GM12878 (cell line): ENCODE measurements around the gene HOXB3. TPM values are rescaled to one million over a fixed set of nuclear protein-coding genes. Genes with fewer than 3 reads are reported as not detected.

ENCODE experiments used
- ATF3 ChIP-seq: IDR thresholded peaks from 2 replicates; pipeline ENCODE4 v1.6.1; 2011; ENCODE audit warnings: low read depth, mild to moderate bottlenecking, low read length, moderate library complexity, borderline replicate concordance; ENCODE audit errors: extremely low read depth
- BCLAF1 ChIP-seq: fragments of 450-650 bp; IDR thresholded peaks from 2 replicates; pipeline ENCODE4 v1.6.1; 2017; ENCODE audit warnings: antibody characterized with exemption, mild to moderate bottlenecking, moderate library complexity
- CEBPZ ChIP-seq: fragments of 150-350 bp; IDR thresholded peaks from 2 replicates; pipeline ENCODE4 v1.6.1; 2016; ENCODE audit warnings: low read depth, low read length
- CHD2 ChIP-seq: IDR thresholded peaks from 2 replicates; pipeline ENCODE4 v1.6.1; 2011; ENCODE audit warnings: low read depth, low read length, improper control_type of control experiment, borderline replicate concordance
- CHD4 ChIP-seq: fragments of 200-600 bp; sonication (generic); IDR thresholded peaks from 2 replicates; pipeline ENCODE4 v1.6.1; 2016; ENCODE audit warnings: mild to moderate bottlenecking
- EGR1 ChIP-seq, 2 experiments: IDR thresholded peaks; 1 replicate in 1 of 2; 2 replicates in 1 of 2; pipeline ENCODE4 v1.6.1; 2011 to 2012; ENCODE audit warnings: low read depth in 2 of 2, low read length in 2 of 2, borderline replicate concordance in 1 of 2, mild to moderate bottlenecking in 1 of 2, moderate library complexity in 1 of 2
- FOXK2 ChIP-seq: fragments of 450-650 bp; IDR thresholded peaks from 2 replicates; pipeline ENCODE4 v1.6.1; 2017; ENCODE audit warnings: mild to moderate bottlenecking, moderate library complexity
- HDAC6 ChIP-seq: fragments of 200-600 bp; sonication (generic); IDR thresholded peaks from one replicate; pipeline ENCODE4 v1.8.0; 2017; ENCODE audit warnings: antibody characterized with exemption; ENCODE audit not compliant: unreplicated experiment
- IKZF1 ChIP-seq: fragments of 450-650 bp; conservative IDR thresholded peaks from 2 replicates; pipeline ENCODE4 v1.6.1; 2017; ENCODE audit warnings: antibody characterized with exemption, mild to moderate bottlenecking
- IRF4 ChIP-seq: IDR thresholded peaks from 2 replicates; pipeline ENCODE4 v1.6.1; 2011; ENCODE audit warnings: low read depth, low read length
- JUND ChIP-seq: IDR thresholded peaks from 2 replicates; pipeline ENCODE4 v1.6.1; 2012; ENCODE audit warnings: low read depth, mild to moderate bottlenecking, low read length, improper control_type of control experiment, moderate library complexity
- MTA3 ChIP-seq: IDR thresholded peaks from 2 replicates; pipeline ENCODE4 v1.6.1; 2012; ENCODE audit warnings: low read length, inconsistent platforms, borderline replicate concordance
- MYC ChIP-seq: IDR thresholded peaks from 2 replicates; pipeline ENCODE4 v1.6.1; 2011; ENCODE audit warnings: mild to moderate bottlenecking, low read length, moderate library complexity, inconsistent platforms; ENCODE audit not compliant: insufficient read depth, insufficient replicate concordance, insufficient read length, severe bottlenecking
- NFIC ChIP-seq: IDR thresholded peaks from 2 replicates; pipeline ENCODE4 v1.6.1; 2012; ENCODE audit warnings: low read depth, mild to moderate bottlenecking, inconsistent platforms, low read length, moderate library complexity
- POU2F2 ChIP-seq: IDR thresholded peaks from 3 replicates; pipeline ENCODE4 v1.6.1; 2011; ENCODE audit warnings: low read depth, mild to moderate bottlenecking, low read length, borderline replicate concordance
- RB1 ChIP-seq: fragments of 450-650 bp; formaldehyde crosslinking; IDR thresholded peaks from 2 replicates; pipeline ENCODE4 v1.6.1; 2017; ENCODE audit warnings: mild to moderate bottlenecking, borderline replicate concordance
- SP1 ChIP-seq: IDR thresholded peaks from one replicate; pipeline ENCODE4 v1.6.1; 2011; ENCODE audit warnings: low read depth, low read length
- SPI1 ChIP-seq: IDR thresholded peaks from 2 replicates; pipeline ENCODE4 v1.6.1; 2011; ENCODE audit warnings: low read depth, mild to moderate bottlenecking, low read length, moderate library complexity, borderline replicate concordance; ENCODE audit not compliant: insufficient read depth
- TCF12 ChIP-seq: IDR thresholded peaks from 2 replicates; pipeline ENCODE4 v1.6.1; 2011; ENCODE audit warnings: low read depth, mild to moderate bottlenecking, low read length
- WRNIP1 ChIP-seq: IDR thresholded peaks from 2 replicates; pipeline ENCODE4 v1.6.1; 2011; ENCODE audit warnings: low read depth, low read length, improper control_type of control experiment, borderline replicate concordance
- ZNF622 ChIP-seq: fragments of 450-650 bp; IDR thresholded peaks from 2 replicates; pipeline ENCODE4 v1.6.1; 2017; ENCODE audit warnings: mild to moderate bottlenecking, inconsistent platforms
- polyA plus RNA-seq, 11 experiments: library from polyadenylated mRNA; depleted of rRNA in 4 of 11; unstranded in 6 of 11; stranded (reverse) in 5 of 11; fragments of >200 nt; fragmentation: Nextera tagmentation in 4 of 11; fragmentation: Illumina TruSeq in 1 of 11; extraction: Ambion mirVana in 4 of 11; extraction: Trizol in 1 of 11; gene quantifications; 1 replicate in 1 of 11; 2 replicates in 10 of 11; pipeline versions ENCODE4 v1.2.1 to v1.2.3, GENCODE V29; 2011 to 2016; ENCODE audit warnings: inconsistent platforms in 2 of 11, missing spikeins in 2 of 11, low read depth in 1 of 11
- total RNA-seq, 4 experiments: library from RNA; depleted of rRNA in 3 of 4; stranded (reverse); fragments of >200 nt in 3 of 4; fragmentation: Illumina TruSeq in 1 of 4; extraction: Trizol in 1 of 4; gene quantifications; 2 replicates each; pipeline versions ENCODE4 v1.2.1 to v1.2.3, GENCODE V29; 2013 to 2021
- TF ChIP-seq, protein P1 (sequence below): IDR thresholded peaks from 2 replicates; pipeline ENCODE4 v1.6.1; 2012; ENCODE audit warnings: low read depth, low read length, improper control_type of control experiment

Gene HOXB3
- total and polyA plus RNA-seq, 10 of the 15 experiments (the other 5 are each of a cell fraction or from before 2014, with no cell fraction given): 0.19 to 7.7 (median 2.9) TPM

- no peak for TF ChIP-seq EGR1 (IDR thresholded peaks at IDR 0.05; ENCODE audit: borderline replicate concordance in 1 of 2, low read depth in 2 of 2, low read length in 2 of 2)
- peak; percentile 49 for TF ChIP-seq IKZF1
- TF ChIP-seq FOXK2: no peak
- TF ChIP-seq NFIC: peak; percentile 67; the same call in 1 of the 2 replicates
- no peak for TF ChIP-seq HDAC6
- no peak for TF ChIP-seq BCLAF1
- 0 out of 2 replicates have a peak, but pooled peaks have one; percentile 23 for TF ChIP-seq MTA3
- TF ChIP-seq IRF4: no peak
- TF ChIP-seq RB1: no peak; the same call in 1 of the 2 replicates
- 0 out of 2 replicates have a peak, but pooled peaks have one; percentile 23 for TF ChIP-seq CHD2
- TF ChIP-seq WRNIP1: no peak
- no peak for TF ChIP-seq CHD4
- TF ChIP-seq POU2F2: no peak
- TF ChIP-seq CEBPZ: no peak
- TF ChIP-seq MYC: no peak
- no peak for TF ChIP-seq TCF12
- TF ChIP-seq ATF3: peak; percentile 98
- no peak for TF ChIP-seq SPI1
- TF ChIP-seq JUND: no peak
- no peak for TF ChIP-seq ZNF622
- no peak for TF ChIP-seq SP1
- TF ChIP-seq, protein P1, sequence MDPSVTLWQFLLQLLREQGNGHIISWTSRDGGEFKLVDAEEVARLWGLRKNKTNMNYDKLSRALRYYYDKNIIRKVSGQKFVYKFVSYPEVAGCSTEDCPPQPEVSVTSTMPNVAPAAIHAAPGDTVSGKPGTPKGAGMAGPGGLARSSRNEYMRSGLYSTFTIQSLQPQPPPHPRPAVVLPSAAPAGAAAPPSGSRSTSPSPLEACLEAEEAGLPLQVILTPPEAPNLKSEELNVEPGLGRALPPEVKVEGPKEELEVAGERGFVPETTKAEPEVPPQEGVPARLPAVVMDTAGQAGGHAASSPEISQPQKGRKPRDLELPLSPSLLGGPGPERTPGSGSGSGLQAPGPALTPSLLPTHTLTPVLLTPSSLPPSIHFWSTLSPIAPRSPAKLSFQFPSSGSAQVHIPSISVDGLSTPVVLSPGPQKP: no peak
These were observed 20.5 kb upstream of the HOXB3 start, which contains the start of gene HOXB7 (continued) for GRCh38 chr17:48610282-48611211.
